HUES64 (cell line): ENCODE results near the gene DALRD3.

Source experiments
- H3K27ac ChIP-seq: 2 replicates; pipeline ENCODE4 v1.7.0; 2013; ENCODE audit warnings: low read depth, low read length, inconsistent platforms
- H3K27me3 ChIP-seq: 2 replicates; pipeline ENCODE4 v1.6.1; 2013; ENCODE audit warnings: mild to moderate bottlenecking, low read length; ENCODE audit not compliant: insufficient read depth
- H3K36me3 ChIP-seq: 2 replicates; pipeline ENCODE4 v1.6.1; 2013; ENCODE audit warnings: mild to moderate bottlenecking, low read length; ENCODE audit not compliant: insufficient read depth
- H3K4me1 ChIP-seq: 2 replicates; pipeline ENCODE4 v1.6.1; 2013; ENCODE audit warnings: mild to moderate bottlenecking, low read length, moderate library complexity; ENCODE audit not compliant: insufficient read depth
- H3K4me3 ChIP-seq: 2 replicates; pipeline ENCODE4 v1.5.1; 2013; ENCODE audit warnings: mild to moderate bottlenecking, low read length, moderate library complexity
- H3K9ac ChIP-seq: 2 replicates; pipeline ENCODE4 v1.6.1; 2013; ENCODE audit warnings: mild to moderate bottlenecking, low read depth, low read length
- H3K9me3 ChIP-seq: 2 replicates; pipeline ENCODE4 v1.6.1; 2013; ENCODE audit warnings: low read depth, low read length; ENCODE audit not compliant: insufficient read depth
- WGBS: fragments of 150-250, 120-280 bp; methylation state at CpG from one replicate; pipeline ENCODE4 v1.1.7; 2013; ENCODE audit warnings: missing lambda C conversion rate; 5-methylcytosine and 5-hydroxymethylcytosine counted together

Gene DALRD3

DNA sequence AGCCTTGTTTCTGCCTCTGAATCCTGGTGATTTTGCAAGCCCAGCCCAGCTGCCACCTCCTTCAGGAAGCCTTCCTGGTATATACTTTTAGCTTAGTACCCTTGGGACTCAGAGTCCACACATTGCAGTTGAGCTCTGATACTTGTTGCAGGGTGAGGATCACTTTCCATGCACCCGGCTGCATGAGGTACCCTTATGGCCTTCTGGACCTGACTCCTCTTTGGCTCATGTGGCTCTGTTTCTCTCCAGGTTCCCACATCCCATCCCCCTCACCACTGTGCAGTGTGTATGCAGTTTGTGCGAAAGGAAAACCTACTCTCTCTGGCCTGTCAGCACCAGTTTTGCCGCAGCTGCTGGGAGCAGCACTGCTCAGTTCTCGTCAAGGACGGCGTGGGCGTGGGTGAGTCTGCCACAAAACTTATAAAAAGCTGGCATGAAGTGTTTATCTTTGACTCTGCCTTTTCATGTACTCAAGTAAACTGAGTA is 51.5 kb downstream of the DALRD3 start:
- no peaks in the 10 kb centered on the region for H3K27me3 ChIP-seq
- H3K4me1 ChIP-seq: peaks cover 19% of the 10 kb centered on the region
- no peak overlapping the region for H3K4me3 ChIP-seq
- no peak overlapping the region for H3K27ac ChIP-seq
- H3K9me3 ChIP-seq: no peaks in the 10 kb centered on the region
- 97% methylated on average over 7 of the region's 7 CpGs for WGBS
- no peak overlapping the region for H3K9ac ChIP-seq
- H3K36me3 ChIP-seq: peaks cover 80% of the 10 kb centered on the region

DNA sequence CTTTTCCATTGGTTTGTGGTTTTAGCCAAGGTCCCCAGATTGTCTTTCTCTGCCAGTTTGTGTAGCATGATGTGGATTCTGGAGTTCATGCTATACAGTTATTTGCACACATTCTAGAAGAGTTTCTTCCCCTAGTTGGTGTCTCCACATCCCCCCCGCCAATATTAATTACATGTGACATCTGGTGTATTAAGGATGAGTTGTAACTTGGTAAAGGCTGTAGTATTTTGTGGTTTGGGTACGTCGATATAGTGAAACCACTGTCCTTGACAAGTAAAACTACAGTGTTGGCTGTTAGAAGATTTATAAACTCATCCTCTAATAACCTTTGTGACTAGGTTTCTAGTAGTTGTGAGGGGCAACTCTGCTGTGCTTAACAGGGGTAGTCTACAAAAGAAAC is 52.0 kb downstream of the DALRD3 start:
- WGBS: 89% methylated on average over 2 of the region's 3 CpGs
- H3K27ac ChIP-seq: no peak overlapping the region

More for the DNA sequence above, 52.0 kb downstream of the DALRD3 start:
- Histone ChIP-seq H3K9ac (no peak overlapping the region), H3K4me1 (peaks cover 21% of the 10 kb centered on the region), H3K4me3 (no peak overlapping the region), H3K9me3 (no peaks in the 10 kb centered on the region), H3K27me3 (no peaks in the 10 kb centered on the region), H3K36me3 (peaks cover 80% of the 10 kb centered on the region)
